H1 (cell line): ENCODE results near the gene BSPRY. TPM values are rescaled to one million over a fixed set of nuclear protein-coding genes. Genes with fewer than 3 reads are reported as not detected.

Experiments
- ATF2 ChIP-seq: IDR thresholded peaks from 2 replicates; pipeline ENCODE4 v1.6.1; 2012; ENCODE audit warnings: low read length, inconsistent platforms
- SIN3A ChIP-seq, 2 experiments: IDR thresholded peaks in 1 of 2; conservative IDR thresholded peaks in 1 of 2; 2 replicates each; pipeline ENCODE4 v1.6.1; 2011 to 2012; ENCODE audit warnings: low read length in 2 of 2, improper control_type of control experiment in 1 of 2, low read depth in 1 of 2, mild to moderate bottlenecking in 1 of 2
- TEAD4 ChIP-seq: IDR thresholded peaks from 2 replicates; pipeline ENCODE4 v1.6.1; 2012; ENCODE audit warnings: low read depth, low read length, inconsistent platforms, mixed read lengths
- ZNF274 ChIP-seq: IDR thresholded peaks from 2 replicates; pipeline ENCODE4 v1.7.0; 2012; ENCODE audit warnings: low read length, borderline replicate concordance; ENCODE audit errors: extremely low read depth
- polyA plus RNA-seq, 7 experiments: library from polyadenylated mRNA; depleted of rRNA in 3 of 7; stranded (reverse) in 5 of 7; unstranded in 2 of 7; fragments of >200 nt in 5 of 7; fragments of 200-250 nt in 2 of 7; gene quantifications; 1 replicate in 5 of 7; 2 replicates in 1 of 7; 4 replicates in 1 of 7; pipeline versions ENCODE4 v1.2.1 to v1.2.3, GENCODE V29; 2011 to 2013; ENCODE audit warnings: missing spikeins in 2 of 7, mixed read lengths in 2 of 7
- total RNA-seq: library from RNA; stranded (reverse); fragmentation: NEBNext Ultra II Directional; extraction: Animal tissue kit (Norgen Biotek cat#: 25700); gene quantifications from 2 replicates; pipeline ENCODE4 v1.2.1, GENCODE V29; 2021

The BSPRY gene
- total and polyA plus RNA-seq, 2 of the 8 experiments (the other 6 are each of a cell fraction or from before 2014, with no cell fraction given) = 5.5 to 10.9 TPM

- TF ChIP-seq ZNF274 (no peak), TEAD4 (no peak), SIN3A (conservative IDR thresholded peaks at IDR 0.05 in 1 of 2, IDR thresholded peaks at IDR 0.05 in 1 of 2; ENCODE audit: low read depth in 1 of 2, low read length in 2 of 2) (no peak), ATF2 (no peak)
These were observed 40.1 kb downstream of the BSPRY start (continued) for GRCh38 chr9:113389451-113389850.
